Measurements from ENCODE around the gene TLCD1.
"Not testable (repeated sequence)": the region's sequence is repeated elsewhere in the genome, so short reads cannot be mapped to it uniquely, and the experiment has no call there.

Gene TLCD1

DNA sequence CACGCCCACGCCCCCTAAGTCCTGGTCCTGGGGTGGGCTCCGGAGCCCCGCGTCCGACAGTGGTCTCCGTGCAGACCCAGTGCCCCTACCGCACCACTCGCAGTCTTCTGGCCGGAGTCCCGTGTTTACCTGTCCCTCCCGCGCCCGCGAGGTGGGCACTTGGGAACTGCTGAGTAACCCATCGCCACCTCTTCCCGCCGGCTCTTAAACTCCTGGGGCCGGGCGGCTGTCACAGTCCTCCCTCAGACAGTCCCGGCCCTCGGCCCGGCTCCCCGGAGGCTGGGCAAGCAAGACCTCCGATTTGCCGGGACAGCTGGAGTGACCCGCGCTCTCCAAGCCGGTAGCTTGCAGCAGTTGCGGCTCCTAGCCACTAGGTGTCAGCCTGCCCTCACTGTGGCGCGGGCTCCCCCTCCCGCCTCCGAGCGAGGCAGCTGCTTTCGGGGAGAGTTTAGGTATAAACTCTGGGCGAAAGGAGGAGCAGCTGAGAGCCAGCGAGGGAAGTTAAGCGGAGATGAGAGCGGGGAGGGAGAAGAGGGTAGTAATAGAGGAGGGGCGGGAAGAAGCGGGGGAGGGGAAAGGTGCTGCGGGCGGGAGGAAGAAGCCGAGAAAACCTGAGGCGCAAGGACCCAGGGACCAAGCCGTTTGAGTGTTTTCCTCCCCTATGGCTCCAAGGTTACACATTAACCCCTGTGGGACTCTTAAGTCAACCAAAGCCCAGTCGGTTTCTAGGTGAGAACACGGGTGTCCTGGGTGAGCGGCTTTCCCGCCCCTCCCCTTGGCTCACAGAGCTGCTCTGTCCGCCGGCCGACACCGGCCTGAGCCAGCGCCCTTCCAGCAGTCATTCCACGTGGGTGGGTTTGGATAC lies 826 bp upstream of the TLCD1 start:
- peak; percentile 91 to 95 for DNase-seq
- TF ChIP-seq POLR2A (IDR thresholded peaks at IDR 0.05; ENCODE audit: low read length) (no peak), GATA1 (IDR thresholded peaks at IDR 0.05; ENCODE audit: low read depth, low read length) (no peak)

DNA sequence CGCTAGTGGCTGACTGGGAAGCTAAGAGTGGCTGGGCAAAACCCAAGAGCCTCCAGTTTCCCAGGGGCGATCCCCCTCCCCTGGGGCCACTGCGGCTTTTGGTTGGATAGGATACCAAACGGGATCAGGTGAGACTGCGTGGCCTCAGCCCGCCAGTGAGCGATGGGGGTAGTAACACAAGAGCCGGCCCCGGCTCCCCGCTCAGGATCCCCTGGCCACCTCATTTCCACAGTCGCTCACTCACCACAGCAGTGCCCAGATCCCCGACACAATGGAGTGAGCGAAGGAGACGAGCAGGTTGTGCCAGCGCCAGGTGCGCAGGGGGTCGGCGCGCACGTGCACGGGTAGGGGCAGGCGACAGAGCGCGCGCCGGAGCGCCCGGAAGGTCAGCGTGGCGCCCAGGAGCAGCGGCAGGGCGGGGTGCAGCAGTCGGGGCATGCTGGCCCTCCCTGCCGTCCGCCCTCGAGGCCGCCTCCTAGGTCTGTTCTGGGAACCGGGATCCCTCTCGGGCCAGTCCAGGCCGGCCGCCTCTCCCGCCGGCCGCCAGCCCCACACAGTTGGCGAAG lies 290 bp downstream of the TLCD1 start:
- TF ChIP-seq GATA1 (IDR thresholded peaks at IDR 0.05; ENCODE audit: low read depth, low read length) (no peak), POLR2A (IDR thresholded peaks at IDR 0.05; ENCODE audit: low read length) (peak; percentile 44)
- DNase-seq = no peak

DNA sequence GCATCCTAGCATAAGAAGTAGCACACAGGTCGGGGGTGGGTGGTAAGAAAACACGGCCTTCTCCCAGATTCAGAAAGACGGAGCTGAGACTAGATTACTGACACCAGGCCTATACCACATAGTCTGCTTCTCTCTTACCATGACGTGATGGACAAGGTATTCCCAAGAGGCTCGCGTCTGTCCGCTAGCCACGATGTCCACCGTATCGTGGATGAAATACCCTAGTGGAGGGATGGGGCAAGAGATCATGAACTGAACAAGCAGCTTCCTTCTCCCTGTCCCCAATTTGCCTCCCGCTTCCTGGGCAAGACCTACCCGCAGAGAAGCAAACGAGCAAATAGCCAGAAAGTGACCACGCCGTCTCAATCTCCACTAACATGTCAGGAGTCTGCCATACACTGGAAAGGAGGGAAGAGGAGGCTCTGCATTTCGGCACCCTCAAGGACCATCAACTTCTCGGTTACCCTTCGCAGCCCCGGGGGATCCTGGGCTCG lies 820 bp downstream of the TLCD1 start:
- TF ChIP-seq GATA1 (IDR thresholded peaks at IDR 0.05; ENCODE audit: low read depth, low read length) = no peak
- peak; percentile 67 for TF ChIP-seq POLR2A (IDR thresholded peaks at IDR 0.05; ENCODE audit: low read length)
- DNase-seq = peak; percentile 63 to 68

DNA sequence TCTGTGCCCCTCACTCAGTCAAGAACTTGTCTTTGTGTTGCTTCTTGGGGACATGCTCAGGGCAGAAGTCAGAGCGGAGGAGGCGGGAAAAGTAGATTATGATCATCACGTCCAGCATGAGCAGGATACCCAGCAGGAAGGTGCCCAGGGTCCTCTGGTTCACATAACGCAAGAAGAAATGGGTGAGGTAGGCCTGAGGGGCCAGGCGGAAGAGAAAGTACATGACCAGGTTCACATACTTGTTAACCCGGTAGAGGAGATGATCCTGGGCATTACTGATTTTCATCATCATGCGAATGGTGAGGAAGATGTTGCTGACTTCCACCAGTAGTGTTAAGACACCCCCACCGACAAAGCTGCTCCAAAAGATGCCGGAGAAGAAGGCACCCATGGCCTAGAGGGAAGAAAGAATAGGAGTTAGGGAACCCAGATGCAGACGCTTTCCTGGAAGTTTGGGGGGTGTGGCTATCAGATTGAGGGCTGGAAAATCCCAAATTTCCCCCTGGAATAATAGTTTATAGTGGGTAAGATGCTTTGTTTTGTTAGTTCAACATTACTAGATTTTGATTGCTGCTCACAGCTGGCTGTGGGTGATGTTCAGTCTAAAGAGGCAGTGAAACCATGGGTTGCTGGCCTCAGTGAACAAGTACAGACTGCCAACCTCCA lies 1.4 kb downstream of the TLCD1 start:
- no peak for TF ChIP-seq GATA1 (IDR thresholded peaks at IDR 0.05; ENCODE audit: low read depth, low read length)
- no peak for TF ChIP-seq POLR2A (IDR thresholded peaks at IDR 0.05; ENCODE audit: low read length)
- peak in 1 of 2 experiments; percentile 42 for DNase-seq

DNA sequence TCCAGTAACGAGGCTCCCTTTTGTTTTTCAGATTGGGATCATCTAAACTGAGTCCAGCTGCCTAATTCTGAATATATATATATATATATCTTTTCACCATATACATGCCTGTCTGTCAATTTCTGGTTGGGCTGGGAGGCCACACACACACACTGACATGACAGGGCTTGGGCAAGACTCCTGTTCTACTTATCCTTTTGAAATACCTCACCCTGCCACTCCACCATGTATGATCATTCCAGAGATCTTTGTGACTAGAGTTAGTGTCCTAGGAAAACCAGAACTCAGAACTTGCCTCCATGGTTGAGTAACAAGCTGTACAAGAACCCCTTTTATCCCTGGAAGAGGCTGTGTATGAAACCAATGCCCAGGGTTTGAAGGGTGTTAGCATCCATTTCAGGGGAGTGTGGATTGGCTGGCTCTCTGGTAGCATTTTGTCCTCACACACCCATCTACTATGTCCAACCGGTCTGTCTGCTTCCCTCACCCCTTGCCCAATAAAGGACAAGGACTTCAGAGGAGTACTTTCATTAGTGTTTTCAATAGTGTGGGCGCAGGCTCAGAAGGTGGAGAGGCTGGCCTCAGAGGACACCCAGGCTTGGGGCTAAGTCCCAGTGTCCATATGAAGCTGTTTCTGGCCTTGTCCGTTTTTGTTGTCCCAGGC lies 2.1 kb downstream of the TLCD1 start:
- not testable (repeated sequence) for DNase-seq

DNA sequence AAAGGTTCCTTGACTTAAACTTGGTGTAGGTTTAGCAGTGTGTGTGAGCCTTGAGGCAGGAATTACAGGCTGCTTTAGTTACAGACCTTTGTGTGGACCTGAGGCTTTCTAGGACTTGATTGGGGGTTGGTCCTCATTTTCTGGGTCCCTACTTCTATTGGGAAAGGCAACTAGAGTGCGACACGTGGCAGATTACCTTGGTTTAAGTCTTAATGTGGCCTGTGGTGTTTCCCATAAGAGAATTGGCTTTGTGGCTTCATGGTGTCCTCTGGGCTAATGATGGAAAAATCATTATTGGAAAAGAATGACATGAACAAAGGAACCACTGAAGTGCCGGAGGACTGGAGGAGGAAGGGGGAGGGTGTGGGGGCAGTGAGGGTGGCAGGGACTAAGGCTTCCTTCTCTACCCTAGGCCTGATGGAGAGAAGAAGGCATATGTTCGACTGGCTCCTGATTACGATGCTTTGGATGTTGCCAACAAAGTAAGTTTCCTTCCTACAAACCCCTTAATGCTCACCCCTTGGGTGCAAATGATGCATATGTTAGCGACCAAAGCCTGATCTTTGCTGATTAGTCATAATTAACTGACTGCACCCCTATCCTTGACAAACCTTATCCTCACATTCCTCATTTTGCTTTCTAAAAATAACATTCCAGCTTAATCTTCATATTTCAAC lies 2.7 kb downstream of the TLCD1 start:
- no peak for TF ChIP-seq GATA1 (IDR thresholded peaks at IDR 0.05; ENCODE audit: low read depth, low read length)

DNA sequence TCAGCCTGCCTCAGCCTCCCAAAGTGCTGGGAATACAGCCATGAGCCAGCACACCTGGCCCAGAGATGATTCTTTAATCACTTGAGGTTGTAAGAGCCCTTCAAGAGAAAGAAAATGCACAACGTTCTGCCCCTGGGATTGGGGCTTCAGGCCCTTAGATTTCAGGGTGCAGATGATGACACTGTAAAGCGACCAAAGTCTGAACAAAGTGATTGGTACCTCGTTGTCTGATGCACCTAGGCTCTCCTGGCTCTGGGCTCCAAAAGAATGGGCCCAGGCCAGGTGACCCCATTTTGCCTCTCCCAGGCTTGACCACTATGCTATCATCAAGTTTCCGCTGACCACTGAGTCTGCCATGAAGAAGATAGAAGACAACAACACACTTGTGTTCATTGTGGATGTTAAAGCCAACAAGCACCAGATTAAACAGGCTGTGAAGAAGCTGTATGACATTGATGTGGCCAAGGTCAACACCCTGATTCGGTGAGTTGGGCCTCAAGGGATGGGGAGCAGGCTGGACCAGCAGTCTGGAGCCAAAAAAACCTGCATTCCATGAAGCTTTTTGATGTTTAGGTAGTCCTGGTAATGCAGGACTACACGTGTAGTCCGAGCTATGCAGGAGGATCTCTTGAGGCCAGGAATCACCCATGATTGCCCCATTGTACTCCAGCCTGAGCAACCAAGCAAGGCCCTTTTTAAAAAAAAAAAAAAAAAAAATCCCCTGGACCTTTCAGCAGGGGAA lies 3.4 kb downstream of the TLCD1 start:
- no peak for DNase-seq
- no peak for TF ChIP-seq POLR2A (IDR thresholded peaks at IDR 0.05; ENCODE audit: low read length)
- TF ChIP-seq GATA1 (IDR thresholded peaks at IDR 0.05; ENCODE audit: low read depth, low read length) = no peak

More for the DNA sequence above, 2.7 kb downstream of the TLCD1 start:
- DNase-seq = no peak

DNA sequence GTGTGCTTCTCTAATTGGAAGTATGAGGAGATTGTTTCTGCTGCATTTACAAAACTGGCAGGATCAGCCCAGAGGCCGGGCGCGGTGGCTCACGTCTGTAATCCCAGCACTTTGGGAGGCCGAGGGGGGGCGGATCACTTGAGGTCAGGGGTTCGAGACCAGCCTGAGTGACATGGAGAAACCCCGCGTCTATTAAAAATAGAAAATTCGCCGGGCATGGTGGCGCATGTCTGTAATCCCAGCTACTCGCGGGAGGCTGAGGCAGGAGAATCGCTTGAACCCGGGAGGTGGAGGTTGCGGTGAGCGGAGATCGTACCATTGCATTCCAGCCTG lies 5.1 kb downstream of the TLCD1 start:
- DNase-seq = not testable (repeated sequence)

DNA sequence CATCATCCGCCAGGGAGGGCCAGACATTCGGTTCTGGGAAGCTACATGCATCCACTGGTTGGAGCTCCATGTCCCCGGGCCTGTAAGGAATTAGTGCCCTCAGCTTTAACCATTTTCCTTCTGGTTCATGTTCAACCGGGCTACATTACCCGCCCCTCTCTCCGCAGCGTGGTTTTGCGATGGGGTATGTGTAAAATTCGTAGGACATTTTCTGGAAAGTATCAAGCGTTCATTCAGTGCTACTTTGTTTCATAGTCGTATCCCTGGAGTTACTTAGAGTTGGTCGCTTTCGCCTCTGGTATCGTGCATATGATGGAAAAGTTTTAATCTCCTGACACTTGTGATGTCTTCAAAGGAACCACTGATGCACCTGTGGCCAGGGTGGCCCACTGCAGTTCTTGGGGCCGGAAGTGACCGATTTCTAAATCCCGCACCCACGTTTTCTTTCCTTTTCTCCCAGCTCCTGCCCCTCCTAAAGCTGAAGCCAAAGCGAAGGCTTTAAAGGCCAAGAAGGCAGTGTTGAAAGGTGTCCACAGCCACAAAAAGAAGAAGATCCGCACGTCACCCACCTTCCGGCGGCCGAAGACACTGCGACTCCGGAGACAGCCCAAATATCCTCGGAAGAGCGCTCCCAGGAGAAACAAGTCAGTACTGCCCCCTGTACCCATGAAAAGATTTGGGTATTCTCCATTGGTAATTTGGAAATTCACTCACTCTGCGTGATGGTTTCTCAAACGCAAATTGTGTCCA lies 5.6 kb downstream of the TLCD1 start:
- peak; percentile 53 to 65 for DNase-seq
- TF ChIP-seq GATA1 (IDR thresholded peaks at IDR 0.05; ENCODE audit: low read depth, low read length) (no peak), POLR2A (IDR thresholded peaks at IDR 0.05; ENCODE audit: low read length) (peak; percentile 70)

DNA sequence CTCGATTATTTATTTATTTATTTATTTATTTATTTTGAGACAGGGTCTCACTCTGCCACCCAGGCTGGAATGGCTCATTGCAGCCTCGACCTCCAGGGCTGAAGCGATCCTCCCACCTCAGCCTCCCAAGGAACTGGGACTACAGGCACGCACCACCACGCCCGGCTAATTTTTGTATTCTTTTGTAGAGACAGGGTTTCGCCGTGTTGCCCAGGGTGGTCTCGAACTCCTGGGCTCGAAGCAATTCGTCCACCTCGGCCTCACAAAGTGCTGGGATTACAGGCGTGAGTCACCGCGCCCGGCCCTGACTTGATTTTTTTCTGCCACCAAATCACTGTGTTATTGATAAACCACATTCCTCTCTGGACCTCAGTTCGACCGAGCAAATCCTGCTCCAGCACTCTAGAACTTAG lies 7.0 kb downstream of the TLCD1 start:
- DNase-seq = peak in 1 of 2 experiments; percentile 63

DNA sequence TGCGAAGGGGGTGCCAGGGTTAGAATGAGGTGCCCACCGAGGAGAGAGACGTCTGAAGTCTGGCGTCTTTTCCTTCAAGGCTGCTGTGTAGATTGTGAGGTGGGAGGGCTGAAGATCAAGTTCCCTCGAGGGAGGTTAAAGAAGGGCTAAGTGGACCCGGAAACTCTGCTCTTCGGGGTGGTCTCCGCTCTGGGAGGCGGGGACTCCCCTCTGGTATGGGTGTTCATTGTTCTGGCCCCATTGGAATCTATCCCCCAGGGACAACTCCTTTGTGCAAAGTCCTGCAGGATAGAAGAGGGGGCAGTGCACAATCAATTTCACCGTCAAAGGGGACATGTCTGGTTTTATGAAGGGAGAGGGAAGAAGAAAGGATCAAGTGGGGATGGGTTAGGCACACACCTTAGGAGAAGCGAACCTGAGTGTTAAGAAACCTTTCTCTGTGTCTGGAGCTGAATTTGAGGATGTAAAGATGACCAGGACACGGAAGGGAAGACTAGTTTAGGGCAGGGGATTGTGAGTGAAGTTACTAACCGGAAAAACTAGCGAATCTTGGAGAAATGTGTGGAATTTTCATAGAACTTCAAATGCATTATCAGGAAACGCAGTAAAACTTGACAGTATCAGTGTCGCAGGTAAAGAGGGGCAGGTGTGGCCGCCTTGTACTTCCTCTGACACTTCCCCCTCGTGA lies 7.6 kb downstream of the TLCD1 start:
- no peak for DNase-seq
- TF ChIP-seq POLR2A (IDR thresholded peaks at IDR 0.05; ENCODE audit: low read length) = no peak
- TF ChIP-seq GATA1 (IDR thresholded peaks at IDR 0.05; ENCODE audit: low read depth, low read length) = no peak

More for the DNA sequence above, 7.0 kb downstream of the TLCD1 start:
- no peak for TF ChIP-seq GATA1 (IDR thresholded peaks at IDR 0.05; ENCODE audit: low read depth, low read length)
- TF ChIP-seq POLR2A (IDR thresholded peaks at IDR 0.05; ENCODE audit: low read length) = no peak
